GM12878 (cell line): ENCODE results near the gene ASAP2. TPM values are rescaled to one million over a fixed set of nuclear protein-coding genes. Genes with fewer than 3 reads are reported as not detected.

Experiments used
- ATAC-seq: fragments of 200-7000 bp; cut with Tn5 transposase; 3 replicates; pipeline ENCODE4 v1.9.1; 2020; ENCODE audit warnings: mild to moderate bottlenecking, moderate library complexity
- BruUV-seq: library from RNA; stranded (reverse); fragments of 400-500 nt; replicated peaks from 2 replicates; lab custom pipeline; 2021; lab: Mats Ljungman, UMichigan
- CTCF ChIA-PET: fragments of 300-600 bp; sonication (Branson Sonifier 250); formaldehyde crosslinking; extraction: SDS; loops from one replicate; lab custom pipeline; 2021; ENCODE audit warnings: inconsistent platforms; lab: Yijun Ruan, JAX
- POLR2A ChIA-PET: fragments of 350-600 bp; formaldehyde crosslinking; extraction: SDS; loops from one replicate; lab custom pipeline; 2021; ENCODE audit warnings: inconsistent platforms; lab: Charles Lee
- RAD21 ChIA-PET: fragments of 300-600 bp; sonication (Branson Sonifier 250); formaldehyde crosslinking; loops from one replicate; lab custom pipeline; 2023; ENCODE audit warnings: antibody characterized with exemption; ENCODE audit not compliant: unreplicated experiment; lab: Charles Lee
- SMC1A ChIA-PET: fragments of 300-600 bp; sonication (Branson Sonifier 250); formaldehyde crosslinking; loops from one replicate; lab custom pipeline; 2023; ENCODE audit not compliant: unreplicated experiment, uncharacterized antibody; lab: Charles Lee
- DNase-seq: peaks from one replicate; pipeline ENCODE4 v3.0.0-alpha.2; 2011; ENCODE audit warnings: low read depth, low spot score
- FAIRE-seq: peaks from 3 replicates; lab custom pipeline; 2011; peaks lifted over from hg19 to GRCh38; lab: Jason Lieb, UNC
- H2AFZ ChIP-seq: 2 replicates; pipeline ENCODE4 v1.6.0; 2011; ENCODE audit warnings: low read depth, low read length, control low read depth; ENCODE audit not compliant: control insufficient read depth
- H3K27ac ChIP-seq: 2 replicates; pipeline ENCODE4 v1.5.1; 2011; ENCODE audit warnings: control low read depth; ENCODE audit not compliant: control insufficient read depth, insufficient read depth
- H3K27me3 ChIP-seq, 2 experiments: replicated peaks in 1 of 2; 2 replicates each; pipeline versions ENCODE4 v1.6.0 to v1.6.1; 2011; ENCODE audit warnings: low read length in 1 of 2; ENCODE audit not compliant: control insufficient read depth in 2 of 2, insufficient read depth in 2 of 2
- H3K36me3 ChIP-seq, 2 experiments: 2 replicates each; pipeline ENCODE4 v1.5.1; 2011; ENCODE audit warnings: low read length in 1 of 2; ENCODE audit not compliant: control insufficient read depth in 2 of 2, insufficient read depth in 2 of 2
- H3K4me1 ChIP-seq: 2 replicates; pipeline ENCODE4 v1.6.1; 2011; ENCODE audit warnings: mild to moderate bottlenecking, low read length, moderate library complexity, mixed read lengths; ENCODE audit not compliant: control insufficient read depth, insufficient read depth
- H3K4me2 ChIP-seq: 2 replicates; pipeline ENCODE4 v1.6.0; 2011; ENCODE audit warnings: control low read depth; ENCODE audit not compliant: control insufficient read depth, insufficient read depth
- H3K4me3 ChIP-seq: fragments of 200-600 bp; sonication (generic); 2 replicates; pipeline ENCODE4 v1.5.1; 2016
- H3K79me2 ChIP-seq: 2 replicates; pipeline ENCODE4 v1.6.0; 2011; ENCODE audit warnings: low read length; ENCODE audit not compliant: control insufficient read depth, insufficient read depth
- H3K9ac ChIP-seq: 2 replicates; pipeline ENCODE4 v1.8.0; 2011; ENCODE audit warnings: low read length, control low read depth, mixed read lengths; ENCODE audit not compliant: control insufficient read depth, insufficient read depth
- H3K9me3 ChIP-seq: replicated peaks from 3 replicates; pipeline ENCODE4 v1.5.1; 2011; ENCODE audit warnings: mild to moderate bottlenecking, low read length; ENCODE audit not compliant: control insufficient read depth, insufficient read depth
- H4K20me1 ChIP-seq: 2 replicates; pipeline ENCODE4 v1.6.0; 2011; ENCODE audit not compliant: control insufficient read depth, insufficient read depth
- ATF2 ChIP-seq: IDR thresholded peaks from 2 replicates; pipeline ENCODE4 v1.6.1; 2012; ENCODE audit warnings: low read length, inconsistent platforms
- CBX3 ChIP-seq: fragments of 200-600 bp; sonication (generic); IDR thresholded peaks from 2 replicates; pipeline ENCODE4 v1.6.1; 2016; ENCODE audit warnings: low read depth, borderline replicate concordance
- EGR1 ChIP-seq, 2 experiments: IDR thresholded peaks; 1 replicate in 1 of 2; 2 replicates in 1 of 2; pipeline ENCODE4 v1.6.1; 2011 to 2012; ENCODE audit warnings: low read depth in 2 of 2, low read length in 2 of 2, borderline replicate concordance in 1 of 2, mild to moderate bottlenecking in 1 of 2, moderate library complexity in 1 of 2
- ETV6 ChIP-seq, 2 experiments: fragments of 450-650 bp in 1 of 2; IDR thresholded peaks in 1 of 2; conservative IDR thresholded peaks in 1 of 2; 2 replicates each; pipeline ENCODE4 v1.6.1; 2014; ENCODE audit warnings: antibody characterized with exemption in 1 of 2, borderline replicate concordance in 1 of 2, low read depth in 1 of 2, mild to moderate bottlenecking in 1 of 2, moderate library complexity in 1 of 2
- GATAD2B ChIP-seq: fragments of 450-650 bp; conservative IDR thresholded peaks from 2 replicates; pipeline ENCODE4 v1.6.1; 2017; ENCODE audit warnings: low read depth, mild to moderate bottlenecking, moderate library complexity
- HDAC2 ChIP-seq: fragments of 200-600 bp; sonication (generic); IDR thresholded peaks from 2 replicates; pipeline ENCODE4 v1.6.1; 2017
- HDAC6 ChIP-seq: fragments of 200-600 bp; sonication (generic); IDR thresholded peaks from one replicate; pipeline ENCODE4 v1.8.0; 2017; ENCODE audit warnings: antibody characterized with exemption; ENCODE audit not compliant: unreplicated experiment
- IKZF2 ChIP-seq, 2 experiments: fragments of 450-650 bp; IDR thresholded peaks; 2 replicates each; pipeline ENCODE4 v1.6.1; 2017; ENCODE audit warnings: mild to moderate bottlenecking in 2 of 2, moderate library complexity in 2 of 2
- MXI1 ChIP-seq: fragments of 150-350 bp; IDR thresholded peaks from 2 replicates; pipeline ENCODE4 v1.6.1; 2011; ENCODE audit warnings: low read depth, mild to moderate bottlenecking, inconsistent platforms, low read length, improper control_type of control experiment
- NFYA ChIP-seq: IDR thresholded peaks from 2 replicates; pipeline ENCODE4 v1.6.1; 2011; ENCODE audit warnings: low read depth, mild to moderate bottlenecking, low read length, improper control_type of control experiment, borderline replicate concordance
- PAX5 ChIP-seq: IDR thresholded peaks from 2 replicates; pipeline ENCODE4 v1.6.1; 2011; ENCODE audit warnings: low read depth, low read length, borderline replicate concordance
- POLR2AphosphoS2 ChIP-seq: IDR thresholded peaks from 2 replicates; pipeline ENCODE4 v1.6.1; 2011; ENCODE audit warnings: low read depth, mild to moderate bottlenecking, low read length, improper control_type of control experiment, moderate library complexity
- RCOR1 ChIP-seq: conservative IDR thresholded peaks from 2 replicates; pipeline ENCODE4 v1.6.1; 2012; ENCODE audit warnings: low read depth, low read length, improper control_type of control experiment
- RFX5 ChIP-seq: IDR thresholded peaks from 2 replicates; pipeline ENCODE4 v1.6.1; 2011; ENCODE audit warnings: low read depth, low read length, improper control_type of control experiment
- SP1 ChIP-seq: IDR thresholded peaks from one replicate; pipeline ENCODE4 v1.6.1; 2011; ENCODE audit warnings: low read depth, low read length
- TCF3 ChIP-seq: IDR thresholded peaks from 2 replicates; pipeline ENCODE4 v1.6.1; 2012; ENCODE audit warnings: low read depth, mild to moderate bottlenecking, low read length, borderline replicate concordance; ENCODE audit not compliant: insufficient read depth
- ZNF217 ChIP-seq: fragments of 450-650 bp; IDR thresholded peaks from 2 replicates; pipeline ENCODE4 v1.6.1; 2017; ENCODE audit warnings: antibody characterized with exemption, mild to moderate bottlenecking
- ZNF592 ChIP-seq: fragments of 450-650 bp; IDR thresholded peaks from 2 replicates; pipeline ENCODE4 v1.6.1; 2017; ENCODE audit warnings: mild to moderate bottlenecking, moderate library complexity
- ZZZ3 ChIP-seq: IDR thresholded peaks from 2 replicates; pipeline ENCODE4 v1.6.1; 2011; ENCODE audit warnings: low read depth; ENCODE audit not compliant: control insufficient read depth, insufficient read length
- WGBS: methylation state at CpG from one replicate; pipeline ENCODE4 v1.1.6; 2016; ENCODE audit warnings: low lambda C conversion rate; ENCODE audit not compliant: insufficient replicate concordance, insufficient coverage; ENCODE audit errors: missing lambda C conversion rate; 5-methylcytosine and 5-hydroxymethylcytosine counted together
- in situ Hi-C: fragments of 300-500 bp; cut with MboI; formaldehyde crosslinking; loops from 9 replicates; pipeline ENCODE4 v1.14.3; 2018; ENCODE audit warnings: mixed read lengths
- intact Hi-C: fragments of 100-400 bp; cut with micrococcal nuclease; formaldehyde crosslinking; loops from one replicate; pipeline ENCODE4 v1.14.2; 2022; ENCODE audit not compliant: unreplicated experiment
- polyA plus RNA-seq, 11 experiments: library from polyadenylated mRNA; depleted of rRNA in 4 of 11; unstranded in 6 of 11; stranded (reverse) in 5 of 11; fragments of >200 nt; fragmentation: Nextera tagmentation in 4 of 11; fragmentation: Illumina TruSeq in 1 of 11; extraction: Ambion mirVana in 4 of 11; extraction: Trizol in 1 of 11; gene quantifications; 1 replicate in 1 of 11; 2 replicates in 10 of 11; pipeline versions ENCODE4 v1.2.1 to v1.2.3, GENCODE V29; 2011 to 2016; ENCODE audit warnings: inconsistent platforms in 2 of 11, missing spikeins in 2 of 11, low read depth in 1 of 11
- total RNA-seq, 4 experiments: library from RNA; depleted of rRNA in 3 of 4; stranded (reverse); fragments of >200 nt in 3 of 4; fragmentation: Illumina TruSeq in 1 of 4; extraction: Trizol in 1 of 4; gene quantifications; 2 replicates each; pipeline versions ENCODE4 v1.2.1 to v1.2.3, GENCODE V29; 2013 to 2021

Gene ASAP2
- total and polyA plus RNA-seq, 10 of the 15 experiments (the other 5 are each of a cell fraction or from before 2014, with no cell fraction given), result 0.05 to 0.27 (median 0.07) TPM; not detected in 4

GRCh38 chr2:9203006-9203405 lies 3.6 kb upstream of the ASAP2 start:
- CTCF ChIA-PET, result interaction anchor here (0.7 to 1.2 kb wide), 2 partner anchors 10 to 110 kb away, joined by 3 to 4 read pairs; no protein-coding TSS in a partner anchor
- in situ Hi-C loops, result no loop called here
- TF ChIP-seq ZNF217 (no peak), HDAC2 (no peak), NFYA (no peak), PAX5 (no peak), RFX5 (no peak), ATF2 (no peak), ZZZ3 (no peak), GATAD2B (no peak), MXI1 (no peak), RCOR1 (no peak), HDAC6 (no peak), ZNF592 (no peak), ETV6 (conservative IDR thresholded peaks at IDR 0.05 in 1 of 2, IDR thresholded peaks at IDR 0.05 in 1 of 2; ENCODE audit: borderline replicate concordance in 1 of 2, low read depth in 1 of 2) (no peak), IKZF2 (IDR thresholded peaks at IDR 0.05) (no peak), CBX3 (no peak), EGR1 (IDR thresholded peaks at IDR 0.05; ENCODE audit: borderline replicate concordance in 1 of 2, low read depth in 2 of 2, low read length in 2 of 2) (no peak), POLR2AphosphoS2 (no peak), TCF3 (no peak), SP1 (no peak)

More at GRCh38 chr2:9203006-9203405, 3.6 kb upstream of the ASAP2 start:
- intact Hi-C loops, result no loop called here
- WGBS, result 58% methylated on average over 3 of the region's 3 CpGs
- Histone ChIP-seq H4K20me1 (no peaks in the 10 kb centered on the region), H3K27me3 (peaks cover 4 to 17% of the 10 kb centered on the region in 2 experiments), H3K27ac (no peak overlapping the region), H3K4me2 (no peak overlapping the region), H3K36me3 (no peaks in the 10 kb centered on the region), H3K4me1 (0 out of 2 replicates have a peak, but pooled peaks cover 4% of the 10 kb centered on the region), H3K4me3 (no peak overlapping the region), H3K9me3 (no peaks in the 10 kb centered on the region), H3K79me2 (no peaks in the 10 kb centered on the region), H2AFZ (no peak overlapping the region), H3K9ac (no peak overlapping the region)
- ChIA-PET RAD21 (no interaction called here), POLR2A (interaction anchor here (0.6 kb wide), 1 partner anchor 134 kb away, joined by 4 read pairs; no protein-coding TSS in a partner anchor), SMC1A (no interaction called here)
- ATAC-seq, result no peak
- no TSS peak for BruUV-seq
- no peak for DNase-seq
- FAIRE-seq, result no peak
